HepG2 (cell line): ENCODE measurements around the gene RTBDN. TPM values are rescaled to one million over a fixed set of nuclear protein-coding genes. Genes with fewer than 3 reads are reported as not detected.
A peak's percentile ranks its signal among the peaks of the same experiment; 100 is the strongest.

ENCODE experiments used
- AHR ChIP-seq: IDR thresholded peaks from 2 replicates; pipeline ENCODE4 v1.6.1; 2018; ENCODE audit warnings: missing genetic modification reagents, missing compliant biosample characterization
- BRCA1 ChIP-seq: sonication (generic); formaldehyde crosslinking; IDR thresholded peaks from 2 replicates; pipeline ENCODE4 v1.4.0; 2020; ENCODE audit warnings: missing genetic modification reagents
- CBX2 ChIP-seq, 2 experiments: fragments of 200-600 bp in 1 of 2; sonication (generic); formaldehyde crosslinking in 1 of 2; IDR thresholded peaks; 2 replicates each; pipeline versions ENCODE4 v1.7.0 to v1.8.1; 2018 to 2022; ENCODE audit warnings: low read depth in 2 of 2, low read length in 1 of 2, mild to moderate bottlenecking in 1 of 2, missing genetic modification reagents in 1 of 2
- GATA4 ChIP-seq: sonication (generic); IDR thresholded peaks from 2 replicates; pipeline ENCODE4 v1.6.1; 2016; ENCODE audit warnings: antibody characterized with exemption, low read depth, borderline replicate concordance
- GATAD1 ChIP-seq: IDR thresholded peaks from 2 replicates; pipeline ENCODE4 v1.6.1; 2016; ENCODE audit warnings: missing genetic modification reagents, missing compliant biosample characterization
- HES4 ChIP-seq: sonication (generic); formaldehyde crosslinking; IDR thresholded peaks from 2 replicates; pipeline ENCODE4 v1.9.0; 2021; ENCODE audit warnings: mild to moderate bottlenecking, missing genetic modification reagents, borderline replicate concordance
- IKZF1 ChIP-seq: fragments of 450-650 bp; IDR thresholded peaks from 2 replicates; pipeline ENCODE4 v1.7.1; 2016
- KLF15 ChIP-seq: sonication (generic); formaldehyde crosslinking; IDR thresholded peaks from 2 replicates; pipeline ENCODE4 v1.8.1; 2023; ENCODE audit warnings: borderline replicate concordance, mild to moderate bottlenecking, inconsistent platforms, missing genetic modification reagents, mixed read lengths
- KLF6 ChIP-seq: IDR thresholded peaks from 2 replicates; pipeline ENCODE4 v1.8.0; 2016; ENCODE audit warnings: missing biosample characterization, missing genetic modification reagents
- NAIF1 ChIP-seq: sonication (generic); formaldehyde crosslinking; IDR thresholded peaks from 2 replicates; pipeline ENCODE4 v1.5.0; 2020; ENCODE audit warnings: mild to moderate bottlenecking, missing genetic modification reagents, borderline replicate concordance
- RFX5 ChIP-seq: IDR thresholded peaks from 2 replicates; pipeline ENCODE4 v1.6.1; 2011; ENCODE audit warnings: low read depth, low read length, improper control_type of control experiment
- SMAD3 ChIP-seq: sonication (generic); formaldehyde crosslinking; IDR thresholded peaks from 2 replicates; pipeline ENCODE4 v1.4.0; 2020; ENCODE audit warnings: missing genetic modification reagents
- SNAI1 ChIP-seq: sonication (generic); formaldehyde crosslinking; IDR thresholded peaks from 2 replicates; pipeline ENCODE4 v1.5.0; 2020; ENCODE audit warnings: mild to moderate bottlenecking, missing genetic modification reagents, borderline replicate concordance
- SP1 ChIP-seq, 2 experiments: fragments of 450-650 bp in 1 of 2; sonication (generic) in 1 of 2; formaldehyde crosslinking in 1 of 2; IDR thresholded peaks; 2 replicates each; pipeline versions ENCODE4 v1.4.0 to v1.6.1; 2016 to 2020; ENCODE audit warnings: missing genetic modification reagents in 1 of 2
- SP2 ChIP-seq: sonication (generic); formaldehyde crosslinking; IDR thresholded peaks from 2 replicates; pipeline ENCODE4 v1.5.1; 2020; ENCODE audit warnings: mild to moderate bottlenecking, missing genetic modification reagents
- SRSF9 ChIP-seq: fragments of 200-400 bp; formaldehyde crosslinking; IDR thresholded peaks from 2 replicates; pipeline ENCODE4 v1.6.1; 2018; ENCODE audit warnings: borderline replicate concordance, mild to moderate bottlenecking, low read depth, low read length; ENCODE audit not compliant: insufficient read depth, poor library complexity, severe bottlenecking
- TBP ChIP-seq: sonication (generic); formaldehyde crosslinking; IDR thresholded peaks from 2 replicates; pipeline ENCODE4 v1.5.0; 2020; ENCODE audit warnings: missing genetic modification reagents
- THAP8 ChIP-seq: sonication (generic); formaldehyde crosslinking; IDR thresholded peaks from 2 replicates; pipeline ENCODE4 v1.5.1; 2020; ENCODE audit warnings: missing genetic modification reagents, mild to moderate bottlenecking, borderline replicate concordance
- ZFX ChIP-seq: sonication (generic); formaldehyde crosslinking; IDR thresholded peaks from 2 replicates; pipeline ENCODE4 v1.4.0; 2020; ENCODE audit warnings: mild to moderate bottlenecking, low read depth, missing genetic modification reagents, moderate library complexity
- ZFY ChIP-seq: sonication (generic); formaldehyde crosslinking; IDR thresholded peaks from 2 replicates; pipeline ENCODE4 v1.4.0; 2020; ENCODE audit warnings: missing genetic modification reagents
- ZNF256 ChIP-seq: sonication (generic); formaldehyde crosslinking; conservative IDR thresholded peaks from 2 replicates; pipeline ENCODE4 v1.4.0; 2020; ENCODE audit warnings: missing genetic modification reagents
- ZNF274 ChIP-seq: sonication (generic); formaldehyde crosslinking; IDR thresholded peaks from 2 replicates; pipeline ENCODE4 v1.5.1; 2020; ENCODE audit warnings: mild to moderate bottlenecking, missing genetic modification reagents
- ZNF275 ChIP-seq: sonication (generic); formaldehyde crosslinking; IDR thresholded peaks from 2 replicates; pipeline ENCODE4 v1.8.0; 2022; ENCODE audit warnings: missing genetic modification reagents, mild to moderate bottlenecking, inconsistent platforms, borderline replicate concordance
- ZNF569 ChIP-seq: sonication (generic); formaldehyde crosslinking; IDR thresholded peaks from 2 replicates; pipeline ENCODE4 v1.5.0; 2020; ENCODE audit warnings: mild to moderate bottlenecking, missing genetic modification reagents, moderate library complexity, borderline replicate concordance
- ZNF570 ChIP-seq: sonication (generic); formaldehyde crosslinking; IDR thresholded peaks from 2 replicates; pipeline ENCODE4 v1.4.0; 2020; ENCODE audit warnings: mild to moderate bottlenecking, missing genetic modification reagents, borderline replicate concordance
- ZNF660 ChIP-seq: sonication (generic); formaldehyde crosslinking; IDR thresholded peaks from 2 replicates; pipeline ENCODE4 v1.5.1; 2020; ENCODE audit warnings: mild to moderate bottlenecking, low read depth, missing genetic modification reagents, borderline replicate concordance
- ZNF713 ChIP-seq: sonication (generic); formaldehyde crosslinking; IDR thresholded peaks from 2 replicates; pipeline ENCODE4 v1.4.0; 2020; ENCODE audit warnings: mild to moderate bottlenecking, missing genetic modification reagents
- ZNF816 ChIP-seq: sonication (generic); formaldehyde crosslinking; IDR thresholded peaks from 2 replicates; pipeline ENCODE4 v1.8.0; 2022; ENCODE audit warnings: missing genetic modification reagents, mild to moderate bottlenecking, borderline replicate concordance
- ZNF850 ChIP-seq: sonication (generic); formaldehyde crosslinking; conservative IDR thresholded peaks from 2 replicates; pipeline ENCODE4 v1.9.0; 2021; ENCODE audit warnings: mild to moderate bottlenecking, missing genetic modification reagents
- ZSCAN22 ChIP-seq: sonication (generic); formaldehyde crosslinking; IDR thresholded peaks from 2 replicates; pipeline ENCODE4 v1.4.0; 2020; ENCODE audit warnings: mild to moderate bottlenecking, missing genetic modification reagents
- polyA plus RNA-seq, 8 experiments: library from polyadenylated mRNA; depleted of rRNA in 3 of 8; stranded (reverse) in 7 of 8; unstranded in 1 of 8; fragments of >200 nt; fragmentation: Illumina TruSeq in 4 of 8; extraction: Trizol in 4 of 8; gene quantifications; 2 replicates each; pipeline versions ENCODE4 v1.2.1 to v1.2.3, GENCODE V29; 2011 to 2016; ENCODE audit warnings: low read depth in 4 of 8, missing spikeins in 1 of 8, mixed read lengths in 1 of 8; ENCODE audit not compliant: insufficient read depth in 1 of 8
- total RNA-seq, 5 experiments: library from RNA; depleted of rRNA; stranded (reverse); fragments of >200 nt; fragmentation: Illumina TruSeq; extraction: Trizol; gene quantifications; 2 replicates each; pipeline ENCODE4 v1.2.3, GENCODE V29; 2016; ENCODE audit warnings: low read depth in 1 of 5

The RTBDN gene
- total and polyA plus RNA-seq, 2 of the 13 experiments (the other 11 are each of a cell fraction or from before 2014, with no cell fraction given): 0.27 to 0.48 TPM

GRCh38 chr19:12825254-12826131 lies 8.9 kb downstream of the RTBDN start (continued):
- no peak for TF ChIP-seq ZNF275 (CRISPR knock-in tag)
- TF ChIP-seq ZNF713: no peak
- no peak for TF ChIP-seq IKZF1
- peak; percentile 45; the same call in 1 of the 2 replicates for TF ChIP-seq ZFY (CRISPR knock-in tag)
- TF ChIP-seq HES4 (CRISPR knock-in tag): no peak
- no peak for TF ChIP-seq RFX5
- TF ChIP-seq KLF15 (CRISPR knock-in tag): no peak
- TF ChIP-seq SMAD3: no peak
- TF ChIP-seq ZNF850 (CRISPR knock-in tag): no peak
- TF ChIP-seq SP1 (IDR thresholded peaks at IDR 0.05): no peak
- TF ChIP-seq SP1 (CRISPR knock-in tag; IDR thresholded peaks at IDR 0.05): peak; percentile 72; the same call in 1 of the 2 replicates
- peak; percentile 54; the same call in 1 of the 2 replicates for TF ChIP-seq ZFX (CRISPR knock-in tag)
- TF ChIP-seq ZNF660 (CRISPR knock-in tag): no peak
- peak; percentile 58; the same call in 1 of the 2 replicates for TF ChIP-seq AHR (CRISPR knock-in tag)
- no peak for TF ChIP-seq ZNF256 (CRISPR knock-in tag)
- TF ChIP-seq ZNF570 (CRISPR knock-in tag): no peak
- no peak for TF ChIP-seq BRCA1
- no peak for TF ChIP-seq ZNF569
- TF ChIP-seq THAP8 (CRISPR knock-in tag): no peak
- TF ChIP-seq ZNF274: no peak
- TF ChIP-seq NAIF1 (CRISPR knock-in tag): no peak
- TF ChIP-seq ZSCAN22 (CRISPR knock-in tag): no peak
- no peak for TF ChIP-seq CBX2 (IDR thresholded peaks at IDR 0.05; ENCODE audit: low read depth, low read length)
- TF ChIP-seq CBX2 (CRISPR knock-in tag; IDR thresholded peaks at IDR 0.05; ENCODE audit: low read depth): no peak
- 0 out of 2 replicates have a peak, but pooled peaks have one; percentile 37 for TF ChIP-seq KLF6 (CRISPR knock-in tag)
- TF ChIP-seq SP2 (CRISPR knock-in tag): no peak
- peak; percentile 23; the same call in 1 of the 2 replicates for TF ChIP-seq GATAD1 (CRISPR knock-in tag)
- TF ChIP-seq SRSF9: no peak
- no peak for TF ChIP-seq ZNF816 (CRISPR knock-in tag)
- no peak for TF ChIP-seq SNAI1 (CRISPR knock-in tag)
- TF ChIP-seq TBP (CRISPR knock-in tag): no peak
- TF ChIP-seq GATA4: no peak
